GM13976 (cell line): ENCODE results near the gene P4HB.
"Not testable (repeated sequence)": the region's sequence is repeated elsewhere in the genome, so short reads cannot be mapped to it uniquely, and the experiment has no call there.

Experiments
- DNase-seq: peaks from one replicate; pipeline ENCODE4 v3.0.0; 2012; ENCODE audit warnings: low spot score
- in situ Hi-C: fragments of 300-500 bp; cut with MboI; formaldehyde crosslinking; loops from one replicate; pipeline ENCODE4 v1.12.0; 2022; ENCODE audit warnings: low sequenced_read_pairs, mixed read lengths, inconsistent platforms; ENCODE audit not compliant: unreplicated experiment
- TF ChIP-seq, protein P1 (sequence below): IDR thresholded peaks from 2 replicates; pipeline ENCODE4 v1.5.1; 2012; ENCODE audit warnings: borderline replicate concordance, mild to moderate bottlenecking; ENCODE audit not compliant: insufficient read depth; ENCODE audit errors: extremely low read depth, missing control alignments, control extremely low read depth

Gene P4HB

DNA sequence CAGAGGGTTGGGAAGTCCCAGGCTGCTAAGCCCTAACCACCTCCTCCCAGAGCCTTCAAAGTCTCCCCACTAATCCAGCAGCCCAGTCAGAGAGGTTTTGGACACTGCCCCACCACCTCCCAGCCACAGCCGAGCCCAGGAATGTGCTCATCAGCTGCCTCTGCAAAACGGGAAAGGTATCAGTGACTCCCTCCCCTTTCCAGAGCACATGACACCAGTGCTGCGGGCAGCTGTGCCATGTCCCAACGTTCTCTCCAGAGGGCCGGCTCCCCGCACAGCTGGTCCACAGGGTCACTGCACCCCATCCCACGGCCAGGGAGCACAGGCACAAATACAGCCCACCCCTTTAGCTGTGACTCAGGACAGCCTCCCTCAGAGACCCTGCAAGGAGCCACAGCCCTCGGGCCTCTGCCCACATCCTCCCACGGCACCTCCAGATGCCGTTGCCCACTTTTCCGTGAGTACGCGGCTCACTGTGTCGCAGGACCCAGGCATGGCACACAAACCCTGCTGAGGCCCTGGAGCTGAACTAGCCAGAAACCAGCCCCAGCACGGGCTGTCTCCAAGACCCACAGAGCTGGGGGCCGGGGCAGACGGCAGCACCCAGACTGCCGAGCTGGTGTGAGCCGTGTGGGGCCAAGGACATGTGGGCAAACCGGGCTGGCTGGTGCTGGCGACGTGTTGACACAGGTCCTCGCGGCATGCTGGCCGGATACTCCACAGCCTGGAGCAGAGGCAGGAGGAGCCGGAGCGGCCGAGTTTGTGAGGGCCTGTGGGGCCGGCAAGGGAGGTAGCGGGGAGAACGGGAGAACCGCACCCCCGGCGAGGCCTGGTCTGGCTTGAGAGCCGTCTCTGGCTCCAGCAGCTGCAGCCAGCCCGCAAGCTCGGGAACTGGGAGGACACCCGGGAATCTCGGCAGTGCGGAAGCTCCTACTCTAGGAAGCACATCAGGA lies 19.2 kb downstream of the P4HB start:
- no peak for DNase-seq
- in situ Hi-C loops, result no loop called here
- TF ChIP-seq, protein P1, sequence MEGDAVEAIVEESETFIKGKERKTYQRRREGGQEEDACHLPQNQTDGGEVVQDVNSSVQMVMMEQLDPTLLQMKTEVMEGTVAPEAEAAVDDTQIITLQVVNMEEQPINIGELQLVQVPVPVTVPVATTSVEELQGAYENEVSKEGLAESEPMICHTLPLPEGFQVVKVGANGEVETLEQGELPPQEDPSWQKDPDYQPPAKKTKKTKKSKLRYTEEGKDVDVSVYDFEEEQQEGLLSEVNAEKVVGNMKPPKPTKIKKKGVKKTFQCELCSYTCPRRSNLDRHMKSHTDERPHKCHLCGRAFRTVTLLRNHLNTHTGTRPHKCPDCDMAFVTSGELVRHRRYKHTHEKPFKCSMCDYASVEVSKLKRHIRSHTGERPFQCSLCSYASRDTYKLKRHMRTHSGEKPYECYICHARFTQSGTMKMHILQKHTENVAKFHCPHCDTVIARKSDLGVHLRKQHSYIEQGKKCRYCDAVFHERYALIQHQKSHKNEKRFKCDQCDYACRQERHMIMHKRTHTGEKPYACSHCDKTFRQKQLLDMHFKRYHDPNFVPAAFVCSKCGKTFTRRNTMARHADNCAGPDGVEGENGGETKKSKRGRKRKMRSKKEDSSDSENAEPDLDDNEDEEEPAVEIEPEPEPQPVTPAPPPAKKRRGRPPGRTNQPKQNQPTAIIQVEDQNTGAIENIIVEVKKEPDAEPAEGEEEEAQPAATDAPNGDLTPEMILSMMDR, result no peak

DNA sequence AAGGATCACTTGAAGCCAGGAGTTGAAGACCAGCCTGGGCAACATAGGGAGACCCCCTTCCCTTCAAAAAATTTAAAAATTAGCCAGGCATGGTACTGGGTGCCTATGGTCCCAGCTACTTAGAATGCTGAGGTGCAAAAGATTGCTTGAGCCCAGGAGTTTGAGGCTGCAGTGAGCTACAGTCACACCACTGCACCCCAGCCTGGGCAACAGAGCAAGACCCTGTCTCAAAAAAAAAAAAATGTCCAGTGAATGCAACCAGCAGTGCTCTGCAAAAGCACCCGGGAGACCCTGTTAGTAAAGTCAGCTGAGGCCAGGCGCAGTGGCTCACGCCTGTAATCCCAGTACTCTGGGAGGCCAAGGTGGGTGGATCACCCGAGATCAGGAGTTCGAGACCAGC lies 20.3 kb downstream of the P4HB start:
- DNase-seq, in situ Hi-C loops: not testable (repeated sequence)

DNA sequence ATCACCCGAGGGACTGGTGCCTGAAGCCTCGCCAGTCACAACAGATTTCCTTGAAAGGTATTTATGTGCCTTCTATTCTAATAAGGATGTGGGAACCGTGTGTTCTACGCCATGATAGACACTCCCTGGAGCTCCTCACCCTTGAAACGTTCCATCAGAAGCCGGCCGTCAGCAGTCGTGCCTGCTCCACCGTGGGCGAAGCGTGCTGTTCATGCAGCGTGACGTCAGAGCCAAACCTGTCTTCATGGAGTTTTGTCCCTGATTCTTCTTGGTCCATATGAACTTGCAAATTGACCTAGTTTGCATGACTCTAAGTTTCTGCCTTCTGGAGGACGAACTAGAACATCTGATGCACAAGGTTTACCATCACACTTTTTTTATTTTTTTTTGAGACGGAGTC lies 21.0 kb downstream of the P4HB start:
- in situ Hi-C loops, result no loop called here
- DNase-seq, result no peak
- TF ChIP-seq, protein P1, result no peak

DNA sequence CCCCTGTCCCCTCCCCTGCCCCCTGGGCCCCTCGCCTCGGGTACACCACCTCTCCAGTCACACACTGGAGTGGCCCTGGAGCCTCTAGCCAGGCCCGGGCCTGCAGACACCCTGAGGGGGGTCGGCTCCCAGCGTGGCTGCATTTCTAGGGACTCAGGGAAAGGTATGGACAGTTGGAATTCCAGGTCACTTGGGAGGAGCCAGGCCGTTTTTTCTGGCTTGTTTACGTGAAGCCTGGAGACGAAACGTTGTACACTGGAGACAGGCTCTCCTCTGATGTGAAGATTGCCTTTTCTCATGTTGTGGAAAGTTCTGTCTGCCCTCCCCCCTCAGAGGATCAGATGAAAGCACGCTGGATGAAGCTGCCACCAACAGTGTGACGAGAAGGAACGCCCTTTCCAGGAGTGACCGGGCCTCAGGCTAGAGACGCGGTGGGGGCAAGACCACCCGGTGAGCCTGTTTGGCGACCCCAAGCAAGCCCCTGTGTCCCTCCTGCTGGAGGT lies 21.5 kb downstream of the P4HB start:
- in situ Hi-C loops, result no loop called here
- no peak for DNase-seq
- TF ChIP-seq, protein P1, result no peak

DNA sequence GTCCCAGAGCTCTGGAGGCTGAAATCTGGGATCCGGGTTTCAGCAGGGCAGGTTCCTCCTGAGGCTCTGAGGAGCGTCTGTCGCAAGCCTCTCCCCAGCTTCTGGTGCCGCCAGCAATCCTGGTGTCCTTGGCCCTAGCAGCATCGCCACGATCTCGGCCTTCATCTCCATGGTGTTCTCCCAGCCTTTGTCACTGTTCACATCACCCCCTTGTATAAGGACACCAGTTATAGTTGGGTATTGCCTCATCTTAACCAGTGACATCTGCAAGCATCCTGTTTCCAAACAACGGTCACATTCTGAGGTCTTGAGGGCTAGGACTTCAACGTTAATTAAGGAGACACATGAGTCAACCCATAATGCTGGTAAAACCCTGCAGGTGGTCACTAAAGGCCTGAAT lies 22.7 kb downstream of the P4HB start:
- in situ Hi-C loops, result no loop called here
- no peak for DNase-seq
- TF ChIP-seq, protein P1, result no peak

DNA sequence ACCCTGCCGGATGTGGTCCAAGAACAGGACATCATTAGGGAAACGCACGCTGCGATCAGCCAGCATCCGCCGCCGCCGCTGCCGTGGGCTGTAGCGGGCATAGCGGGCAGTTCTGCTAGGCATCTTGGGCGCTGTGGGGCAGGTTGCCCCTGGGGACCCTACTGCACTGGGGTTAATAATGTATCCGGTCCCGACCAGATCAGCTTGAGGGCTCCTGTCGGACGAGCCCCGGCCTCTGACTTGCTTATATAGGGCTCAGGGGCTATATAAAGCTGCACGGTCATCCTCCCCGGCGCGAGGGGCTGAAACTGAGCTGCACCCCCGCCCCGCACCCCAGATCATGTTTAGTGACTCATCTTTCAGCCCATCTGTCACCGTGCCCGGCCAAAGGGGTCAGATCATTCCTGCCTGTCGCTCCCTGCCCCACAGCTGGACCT lies 25.5 kb downstream of the P4HB start, which contains the start of gene PPP1R27:
PPP1R27 (minus strand) TSS at position 220 of the 437 bp plus-strand sequence; CDS start at position 123, 97 bp downstream.
- no peak for DNase-seq
- TF ChIP-seq, protein P1, result no peak
- in situ Hi-C loops, result no loop called here
